Measurements from ENCODE around the gene CDKL4. TPM values are rescaled to one million over a fixed set of nuclear protein-coding genes. Genes with fewer than 3 reads are reported as not detected.
"Not testable (repeated sequence)": the region's sequence is repeated elsewhere in the genome, so short reads cannot be mapped to it uniquely, and the experiment has no call there.

Gene CDKL4
- polyA plus RNA-seq, 3 donors, result not detected

- Histone ChIP-seq H2AFZ (ENCODE audit: insufficient read depth, low read depth, low read length, poor library complexity, severe bottlenecking) (no peak overlapping the region), H3K9ac (ENCODE audit: insufficient read depth, low read length, poor library complexity, severe bottlenecking) (no peak overlapping the region), H3K79me2 (ENCODE audit: insufficient read depth, low read length) (no peaks in the 10 kb centered on the region), H3K27ac (ENCODE audit: low read depth in 1 of 2, low read length in 2 of 2) (no peak overlapping the region), H3K4me3 (replicated peaks in 1 of 3; ENCODE audit: low read depth in 2 of 3, low read length in 3 of 3) (no peak overlapping the region), H3K36me3 (replicated peaks in 1 of 2; ENCODE audit: control insufficient read depth in 1 of 2, insufficient read depth in 2 of 2, low read length in 2 of 2) (no peaks in the 10 kb centered on the region), H3K27me3 (ENCODE audit: control insufficient read depth in 2 of 2, insufficient read depth in 2 of 2, low read length in 2 of 2) (no peaks in the 10 kb centered on the region), H3K4me2 (replicated peaks; ENCODE audit: extremely low read depth, low read length, poor library complexity, severe bottlenecking) (no peak overlapping the region), H3K9me3 (replicated peaks in 1 of 2; ENCODE audit: control insufficient read depth in 1 of 2, insufficient read depth in 1 of 2, low read length in 2 of 2) (no peaks in the 10 kb centered on the region), H4K20me1 (ENCODE audit: insufficient read depth, low read length) (no peaks in the 10 kb centered on the region), H3K4me1 (ENCODE audit: control insufficient read depth in 1 of 2, insufficient read depth in 2 of 2, low read length in 2 of 2) (no peaks in the 10 kb centered on the region)
- Mint-ChIP-seq H3K27ac (no peak overlapping the region), H3K4me1 (no peaks in the 10 kb centered on the region), H3K27me3 (ENCODE audit: low read depth in 3 of 3) (peaks cover 0 to 2% (median 1%) of the 10 kb centered on the region in 3 donors), H3K9me3 (no peaks in the 10 kb centered on the region), H3K4me3 (no peak overlapping the region), H3K36me3 (no peaks in the 10 kb centered on the region)
- intact Hi-C loops (cut with micrococcal nuclease), result no loop called here
- TF ChIP-seq CTCF (IDR thresholded peaks at IDR 0.05), result no peak
- no peak for DNase-seq
These were observed 87.7 kb downstream of the CDKL4 start for GRCh38 chr2:39156107-39156506.

GRCh38 chr2:39155573-39155972, 88.2 kb downstream of the CDKL4 start:
- H3K9ac ChIP-seq (ENCODE audit: insufficient read depth, low read length, poor library complexity, severe bottlenecking); H3K27ac ChIP-seq (ENCODE audit: low read depth in 1 of 2, low read length in 2 of 2); H3K27me3 Mint-ChIP-seq (ENCODE audit: low read depth in 3 of 3); H3K4me1 Mint-ChIP-seq; DNase-seq; H4K20me1 ChIP-seq (ENCODE audit: insufficient read depth, low read length); H3K27ac Mint-ChIP-seq; H2AFZ ChIP-seq (ENCODE audit: insufficient read depth, low read depth, low read length, poor library complexity, severe bottlenecking); H3K4me2 ChIP-seq (replicated peaks; ENCODE audit: extremely low read depth, low read length, poor library complexity, severe bottlenecking); intact Hi-C loops (cut with micrococcal nuclease); H3K36me3 Mint-ChIP-seq; H3K4me3 Mint-ChIP-seq; H3K27me3 ChIP-seq (ENCODE audit: control insufficient read depth in 2 of 2, insufficient read depth in 2 of 2, low read length in 2 of 2); H3K9me3 Mint-ChIP-seq; H3K9me3 ChIP-seq (replicated peaks in 1 of 2; ENCODE audit: control insufficient read depth in 1 of 2, insufficient read depth in 1 of 2, low read length in 2 of 2); H3K36me3 ChIP-seq (replicated peaks in 1 of 2; ENCODE audit: control insufficient read depth in 1 of 2, insufficient read depth in 2 of 2, low read length in 2 of 2); H3K79me2 ChIP-seq (ENCODE audit: insufficient read depth, low read length); H3K4me1 ChIP-seq (ENCODE audit: control insufficient read depth in 1 of 2, insufficient read depth in 2 of 2, low read length in 2 of 2); H3K4me3 ChIP-seq (replicated peaks in 1 of 3; ENCODE audit: low read depth in 2 of 3, low read length in 3 of 3): not testable (repeated sequence)
- WGBS (ENCODE audit: insufficient coverage), result 100% methylated on average over 3 of the region's 4 CpGs

Data from CD14-positive monocyte (primary cell).